ENCODE data around the gene UCKL1.
"Not testable (repeated sequence)": the region's sequence is repeated elsewhere in the genome, so short reads cannot be mapped to it uniquely, and the experiment has no call there.

UCKL1 gene

GRCh38 chr20:63929071-63929470 lies 27.1 kb downstream of the UCKL1 start:
- DNase-seq (ENCODE audit: low spot score) = no peak
- no peak for TF ChIP-seq CTCF (IDR thresholded peaks at IDR 0.05; ENCODE audit: extremely low read depth, missing control alignments)

GRCh38 chr20:63926298-63926697 lies 29.9 kb downstream of the UCKL1 start:
- DNase-seq (ENCODE audit: low spot score) = no peak
- no peak for TF ChIP-seq CTCF (IDR thresholded peaks at IDR 0.05; ENCODE audit: extremely low read depth, missing control alignments)

GRCh38 chr20:63924241-63924640 lies 32.0 kb downstream of the UCKL1 start:
- no peak for DNase-seq (ENCODE audit: low spot score)
- TF ChIP-seq CTCF (IDR thresholded peaks at IDR 0.05; ENCODE audit: extremely low read depth, missing control alignments) = no peak

- no peak for TF ChIP-seq CTCF (IDR thresholded peaks at IDR 0.05; ENCODE audit: extremely low read depth, missing control alignments)
- no peak for DNase-seq (ENCODE audit: low spot score)
Measured at GRCh38 chr20:63923651-63924050, 32.6 kb downstream of the UCKL1 start.

GRCh38 chr20:63920226-63920625 lies 36.0 kb downstream of the UCKL1 start:
- TF ChIP-seq CTCF (IDR thresholded peaks at IDR 0.05; ENCODE audit: extremely low read depth, missing control alignments) = no peak

GRCh38 chr20:63919130-63919529 lies 37.1 kb downstream of the UCKL1 start:
- DNase-seq (ENCODE audit: low spot score) = no peak
- TF ChIP-seq CTCF (IDR thresholded peaks at IDR 0.05; ENCODE audit: extremely low read depth, missing control alignments) = no peak

More at GRCh38 chr20:63920226-63920625, 36.0 kb downstream of the UCKL1 start:
- DNase-seq (ENCODE audit: low spot score) = no peak

- DNase-seq (ENCODE audit: low spot score) = no peak
- no peak for TF ChIP-seq CTCF (IDR thresholded peaks at IDR 0.05; ENCODE audit: extremely low read depth, missing control alignments)
Measured at GRCh38 chr20:63917811-63918210, 38.4 kb downstream of the UCKL1 start.

GRCh38 chr20:63916371-63916939 lies 39.8 kb downstream of the UCKL1 start:
- not testable (repeated sequence) for DNase-seq (ENCODE audit: low spot score)

Data from GM20000 (cell line).